CD8-positive, alpha-beta memory T cell (primary cell): ENCODE data around the gene TULP4. TPM values are rescaled to one million over a fixed set of nuclear protein-coding genes. Genes with fewer than 3 reads are reported as not detected.

ENCODE experiments used
- CTCF ChIA-PET: fragments of 350-600 bp; sonication (Branson Sonifier 250); formaldehyde crosslinking; loops from one replicate; lab custom pipeline; 2021; ENCODE audit warnings: antibody characterized with exemption; lab: Charles Lee
- POLR2A ChIA-PET: fragments of 350-600 bp; sonication (Branson Sonifier 250); formaldehyde crosslinking; loops from one replicate; lab custom pipeline; 2021; ENCODE audit warnings: antibody characterized with exemption; lab: Charles Lee
- DNase-seq, 5 donors: peaks; one replicate each; pipeline versions ENCODE4 v3.0.0 to v3.0.0-alpha.2; 2020 to 2022; ENCODE audit warnings: mixed read lengths in 1 of 5
- H3K27ac ChIP-seq: one replicate; pipeline ENCODE4 v1.7.0; 2013; ENCODE audit warnings: low read depth, mild to moderate bottlenecking, low read length, moderate library complexity
- H3K27me3 ChIP-seq: 2 replicates; pipeline ENCODE4 v1.7.0; 2013; ENCODE audit warnings: low read length, mild to moderate bottlenecking; ENCODE audit not compliant: insufficient read depth, poor library complexity, severe bottlenecking
- H3K36me3 ChIP-seq: 2 replicates; pipeline ENCODE4 v1.7.0; 2013; ENCODE audit warnings: mild to moderate bottlenecking, low read length, moderate library complexity; ENCODE audit not compliant: insufficient read depth
- H3K4me1 ChIP-seq: 2 replicates; pipeline ENCODE4 v1.7.0; 2013; ENCODE audit warnings: mild to moderate bottlenecking, low read length, moderate library complexity; ENCODE audit not compliant: insufficient read depth
- H3K4me3 ChIP-seq: 2 replicates; pipeline ENCODE4 v1.7.0; 2013; ENCODE audit warnings: mild to moderate bottlenecking, low read length
- H3K9me3 ChIP-seq: 2 replicates; pipeline ENCODE4 v1.7.0; 2013; ENCODE audit warnings: mild to moderate bottlenecking, low read length
- H3K27ac Mint-ChIP-seq, 8 donors: one replicate each; pipeline ENCODE4 v1.8.0; 2020 to 2021; ENCODE audit warnings: mixed read lengths in 8 of 8, mild to moderate bottlenecking in 6 of 8, inconsistent platforms in 3 of 8, moderate library complexity in 3 of 8
- H3K27me3 Mint-ChIP-seq, 2 donors: one replicate each; pipeline ENCODE4 v1.8.0; 2020 to 2021; ENCODE audit warnings: mixed read lengths in 2 of 2, mild to moderate bottlenecking in 1 of 2, moderate library complexity in 1 of 2
- H3K36me3 Mint-ChIP-seq, 3 donors: one replicate each; pipeline ENCODE4 v1.8.0; 2020 to 2021; ENCODE audit warnings: mixed read lengths in 3 of 3, inconsistent platforms in 1 of 3, mild to moderate bottlenecking in 1 of 3
- H3K4me1 Mint-ChIP-seq, 3 donors: one replicate each; pipeline ENCODE4 v1.8.0; 2020 to 2021; ENCODE audit warnings: mixed read lengths in 3 of 3, inconsistent platforms in 1 of 3, mild to moderate bottlenecking in 1 of 3
- H3K4me3 Mint-ChIP-seq, 7 donors: one replicate each; pipeline ENCODE4 v1.8.0; 2020 to 2021; ENCODE audit warnings: mixed read lengths in 7 of 7, mild to moderate bottlenecking in 6 of 7, moderate library complexity in 4 of 7, inconsistent platforms in 2 of 7
- H3K9me3 Mint-ChIP-seq, 5 donors: one replicate each; pipeline ENCODE4 v1.8.0; 2020 to 2022; ENCODE audit warnings: mixed read lengths in 5 of 5, mild to moderate bottlenecking in 3 of 5, moderate library complexity in 2 of 5, inconsistent platforms in 1 of 5
- polyA plus RNA-seq: library from polyadenylated mRNA; unstranded; fragments of 300-500 nt; fragmentation: Illumina TruSeq; gene quantifications from one replicate; pipeline ENCODE4 v1.2.3, GENCODE V29; 2021
- total RNA-seq, 2 experiments: library from RNA; stranded (reverse); gene quantifications; one replicate each; pipeline ENCODE4 v1.2.3, GENCODE V29; 2021

Gene TULP4
- total and polyA plus RNA-seq, 3 experiments from 2014 or later, result 26.9 to 50.1 (median 32.1) TPM

- H3K27me3 Mint-ChIP-seq, result no peaks in the 10 kb centered on the region
- no peaks in the 10 kb centered on the region for H3K9me3 Mint-ChIP-seq
- Histone ChIP-seq H3K4me1 (peaks cover 49% of the 10 kb centered on the region), H3K27ac (no peak overlapping the region), H3K27me3 (no peaks in the 10 kb centered on the region), H3K9me3 (no peaks in the 10 kb centered on the region), H3K4me3 (no peak overlapping the region), H3K36me3 (no peaks in the 10 kb centered on the region)
- no peak for DNase-seq
- peak overlapping the region in 7 of 8 donors; percentile 26 to 94 (median 81) for H3K27ac Mint-ChIP-seq
- H3K36me3 Mint-ChIP-seq, result peaks cover 0 to 4% (median 0%) of the 10 kb centered on the region in 3 donors
- H3K4me3 Mint-ChIP-seq, result peak overlapping the region in 1 of 7 donors; percentile 52
- POLR2A ChIA-PET, result no interaction called here
- peaks cover 59 to 65% (median 63%) of the 10 kb centered on the region in 3 donors for H3K4me1 Mint-ChIP-seq
- CTCF ChIA-PET, result interaction anchor here (1.7 kb wide), 1 partner anchor 65 kb away, joined by 6 read pairs; no protein-coding TSS in a partner anchor
These were observed 26.6 kb upstream of the TULP4 start for GRCh38 chr6:158285656-158286021.

DNA sequence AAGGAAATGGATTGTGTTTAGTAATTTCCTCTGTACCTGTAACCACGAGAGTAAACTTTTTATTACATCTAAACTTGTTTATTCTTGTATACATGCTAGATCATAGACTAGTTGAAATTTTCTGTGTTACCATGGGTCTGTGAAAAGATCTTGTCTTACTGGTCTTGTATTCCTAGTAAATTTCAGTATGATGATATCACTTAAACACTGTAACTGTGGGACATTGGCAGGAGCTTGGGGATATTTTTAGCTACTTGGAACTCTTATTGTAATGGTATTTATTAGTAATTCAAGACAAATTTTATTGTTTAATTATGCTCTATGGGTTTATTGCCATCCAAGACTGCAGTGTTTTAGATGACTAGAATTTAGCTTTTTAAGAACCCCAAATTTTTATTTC is 25.9 kb upstream of the TULP4 start:
- ChIA-PET POLR2A (no interaction called here), CTCF (interaction anchor here (1.1 kb wide), 1 partner anchor 15 kb away, joined by 3 read pairs; no protein-coding TSS in a partner anchor)
- H3K4me3 ChIP-seq, result no peak overlapping the region
- no peaks in the 10 kb centered on the region for H3K9me3 ChIP-seq
- no peaks in the 10 kb centered on the region for H3K27me3 ChIP-seq
- no peak for DNase-seq
- H3K27ac Mint-ChIP-seq, result peak overlapping the region; percentile 34 to 94 (median 80)
- no peaks in the 10 kb centered on the region for H3K9me3 Mint-ChIP-seq
- H3K4me3 Mint-ChIP-seq, result peak overlapping the region in 3 of 7 donors; percentile 17 to 61 (median 33)
- peaks cover 57% of the 10 kb centered on the region for H3K4me1 ChIP-seq
- H3K27me3 Mint-ChIP-seq, result no peaks in the 10 kb centered on the region
- no peaks in the 10 kb centered on the region for H3K36me3 ChIP-seq
- peaks cover 0 to 4% (median 0%) of the 10 kb centered on the region in 3 donors for H3K36me3 Mint-ChIP-seq
- H3K4me1 Mint-ChIP-seq, result peaks cover 67 to 73% (median 69%) of the 10 kb centered on the region in 3 donors
- no peak overlapping the region for H3K27ac ChIP-seq

DNA sequence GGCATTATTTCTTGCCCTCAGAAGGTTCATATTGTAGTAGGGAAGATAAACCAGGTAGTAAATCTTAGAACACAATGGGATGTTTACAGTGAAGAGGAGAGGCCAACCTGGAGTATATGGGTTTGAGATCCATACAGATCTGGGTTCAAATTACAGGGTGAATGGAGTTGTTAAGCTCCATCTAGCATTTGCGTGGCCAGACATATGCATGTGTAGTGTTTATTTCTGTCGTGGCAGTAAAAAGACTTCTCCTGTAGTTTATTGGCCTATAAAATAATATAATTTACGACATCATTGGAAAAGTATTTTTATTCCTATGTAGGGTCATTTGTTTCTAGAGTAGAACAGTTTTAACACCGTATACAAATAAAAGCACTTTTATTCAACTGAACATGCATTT is 25.2 kb upstream of the TULP4 start:
- H3K4me3 Mint-ChIP-seq, result no peak overlapping the region

DNA sequence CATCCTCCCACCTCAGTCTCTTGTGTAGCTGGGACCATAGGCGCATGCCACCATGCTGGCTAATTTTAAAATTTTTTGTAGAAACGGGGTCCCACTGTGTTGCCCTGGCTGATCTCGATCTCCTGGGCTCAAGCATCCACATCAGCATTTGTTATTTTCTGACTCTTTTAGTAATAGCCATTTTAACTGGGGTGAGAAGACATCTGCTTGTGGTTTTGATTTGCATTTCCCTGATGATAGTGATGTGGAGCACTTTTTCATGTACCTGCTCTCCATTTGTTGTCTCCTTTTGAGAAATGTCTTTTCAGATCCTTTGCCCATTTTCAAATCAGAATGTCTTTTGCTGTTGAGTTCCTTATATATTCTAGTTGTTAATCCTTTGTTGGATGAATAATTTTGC is 22.2 kb upstream of the TULP4 start:
- ChIA-PET CTCF (interaction anchor here (1.0 to 1.6 kb wide), 2 partner anchors 34 to 69 kb away, joined by 3 to 4 read pairs; no protein-coding TSS in a partner anchor), POLR2A (interaction anchor here (1.1 kb wide), 1 partner anchor 9 kb away, joined by 3 read pairs; no protein-coding TSS in a partner anchor)
- H3K27ac ChIP-seq, result peak overlapping the region; percentile 5
- H3K4me1 ChIP-seq, result peaks cover 37% of the 10 kb centered on the region
- Mint-ChIP-seq H3K9me3 (no peaks in the 10 kb centered on the region), H3K4me1 (peaks cover 57 to 62% (median 62%) of the 10 kb centered on the region in 3 donors), H3K27me3 (no peaks in the 10 kb centered on the region), H3K4me3 (peak overlapping the region; percentile 77 to 85 (median 83)), H3K36me3 (peaks cover 4 to 10% (median 6%) of the 10 kb centered on the region in 3 donors), H3K27ac (peak overlapping the region; percentile 58 to 94 (median 92))
- no peaks in the 10 kb centered on the region for H3K27me3 ChIP-seq
- H3K4me3 ChIP-seq, result peak overlapping the region; percentile 41
- DNase-seq, result peak in 1 of 5 donors; percentile 12
- no peaks in the 10 kb centered on the region for H3K9me3 ChIP-seq
- no peaks in the 10 kb centered on the region for H3K36me3 ChIP-seq

More for the DNA sequence above, 25.2 kb upstream of the TULP4 start:
- Mint-ChIP-seq H3K9me3 (no peaks in the 10 kb centered on the region), H3K27me3 (no peaks in the 10 kb centered on the region), H3K36me3 (peaks cover 0 to 4% (median 0%) of the 10 kb centered on the region in 3 donors), H3K27ac (peak overlapping the region in 3 of 8 donors; percentile 2 to 94 (median 85)), H3K4me1 (peaks cover 73 to 79% (median 73%) of the 10 kb centered on the region in 3 donors)
- Histone ChIP-seq H3K36me3 (no peaks in the 10 kb centered on the region), H3K27ac (no peak overlapping the region), H3K4me1 (peaks cover 61% of the 10 kb centered on the region), H3K9me3 (no peaks in the 10 kb centered on the region), H3K27me3 (no peaks in the 10 kb centered on the region), H3K4me3 (no peak overlapping the region)
- POLR2A ChIA-PET, result no interaction called here
- CTCF ChIA-PET, result interaction anchor here (1.1 kb wide), 1 partner anchor 16 kb away, joined by 3 read pairs; no protein-coding TSS in a partner anchor
- no peak for DNase-seq

DNA sequence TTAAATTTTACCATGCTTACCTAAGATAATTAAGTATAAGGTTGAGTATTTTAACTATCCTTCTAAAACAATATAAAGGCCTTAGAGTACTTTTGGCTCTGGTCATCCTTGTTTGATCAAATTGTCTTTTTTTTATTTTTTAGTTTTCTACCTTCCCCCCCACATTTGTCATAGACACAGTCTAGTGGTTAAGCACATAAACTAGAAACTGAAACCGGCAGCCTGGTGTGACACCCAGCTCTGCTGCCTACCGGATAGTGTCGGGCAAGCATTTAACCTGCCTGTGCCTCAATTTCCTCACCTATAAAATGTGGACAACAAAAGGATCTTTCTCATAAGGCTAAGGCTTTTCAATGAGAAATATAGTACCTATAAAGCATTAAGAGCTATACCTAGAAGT is 21.6 kb upstream of the TULP4 start:
- Histone ChIP-seq H3K27me3 (no peaks in the 10 kb centered on the region), H3K4me1 (peaks cover 37% of the 10 kb centered on the region), H3K9me3 (no peaks in the 10 kb centered on the region), H3K4me3 (peak overlapping the region; percentile 41), H3K27ac (peak overlapping the region; percentile 12), H3K36me3 (no peaks in the 10 kb centered on the region)
- DNase-seq, result peak; percentile 24 to 76 (median 48)
- H3K27me3 Mint-ChIP-seq, result no peaks in the 10 kb centered on the region
- POLR2A ChIA-PET, result interaction anchor here (1.1 kb wide), 1 partner anchor 9 kb away, joined by 3 read pairs; no protein-coding TSS in a partner anchor
- CTCF ChIA-PET, result interaction anchor here (1.0 to 1.6 kb wide), 2 partner anchors 33 to 70 kb away, joined by 3 to 4 read pairs; no protein-coding TSS in a partner anchor
- peaks cover 52 to 56% (median 55%) of the 10 kb centered on the region in 3 donors for H3K4me1 Mint-ChIP-seq
- peak overlapping the region; percentile 58 to 94 (median 92) for H3K27ac Mint-ChIP-seq
- no peaks in the 10 kb centered on the region for H3K9me3 Mint-ChIP-seq
- H3K36me3 Mint-ChIP-seq, result peaks cover 7 to 10% (median 9%) of the 10 kb centered on the region in 3 donors
- H3K4me3 Mint-ChIP-seq, result peak overlapping the region; percentile 77 to 85 (median 83)

DNA sequence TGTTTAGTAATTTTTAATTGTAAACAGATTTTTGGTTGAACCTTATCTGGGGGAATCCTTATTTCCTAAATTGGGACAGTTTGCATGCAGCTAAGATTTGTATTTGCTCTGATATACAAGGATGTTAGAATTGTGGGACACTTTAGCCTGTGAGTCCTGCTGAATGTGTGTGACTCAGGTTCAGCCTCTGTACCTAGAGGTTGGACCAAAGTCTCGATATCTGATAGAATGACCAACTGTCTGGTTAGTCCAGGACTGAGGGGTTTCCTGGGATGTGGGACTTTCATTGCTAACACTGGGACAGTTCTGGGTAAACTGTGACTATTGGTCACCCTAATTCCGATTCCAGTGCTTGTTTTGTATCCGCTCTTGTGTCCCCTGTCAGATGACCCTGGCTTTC is 20.2 kb upstream of the TULP4 start:
- H3K9me3 ChIP-seq, result no peaks in the 10 kb centered on the region
- peaks cover 26% of the 10 kb centered on the region for H3K4me1 ChIP-seq
- POLR2A ChIA-PET, result no interaction called here
- Mint-ChIP-seq H3K27ac (peak overlapping the region in 6 of 8 donors; percentile 16 to 94 (median 92)), H3K4me1 (peaks cover 40 to 43% (median 42%) of the 10 kb centered on the region in 3 donors), H3K4me3 (peak overlapping the region in 3 of 7 donors; percentile 10 to 85 (median 17)), H3K36me3 (peaks cover 16 to 17% (median 16%) of the 10 kb centered on the region in 3 donors), H3K27me3 (peaks cover 0 to 3% of the 10 kb centered on the region in 2 donors), H3K9me3 (peaks cover 6 to 12% (median 10%) of the 10 kb centered on the region in 5 donors)
- H3K27me3 ChIP-seq, result no peaks in the 10 kb centered on the region
- H3K27ac ChIP-seq, result no peak overlapping the region
- H3K4me3 ChIP-seq, result no peak overlapping the region
- no peak for DNase-seq
- no peaks in the 10 kb centered on the region for H3K36me3 ChIP-seq
- CTCF ChIA-PET, result no interaction called here

GRCh38 chr6:158293122-158293521 is 19.1 kb upstream of the TULP4 start:
- H3K27ac ChIP-seq, result no peak overlapping the region
- no peaks in the 10 kb centered on the region for H3K27me3 ChIP-seq
- peaks cover 13 to 26% (median 26%) of the 10 kb centered on the region in 3 donors for H3K36me3 Mint-ChIP-seq
- peaks cover 6 to 18% (median 17%) of the 10 kb centered on the region in 5 donors for H3K9me3 Mint-ChIP-seq
- no peaks in the 10 kb centered on the region for H3K36me3 ChIP-seq
- DNase-seq, result no peak
- peak overlapping the region in 1 of 7 donors; percentile 16 for H3K4me3 Mint-ChIP-seq
- peaks cover 0 to 3% of the 10 kb centered on the region in 2 donors for H3K27me3 Mint-ChIP-seq
- H3K9me3 ChIP-seq, result no peaks in the 10 kb centered on the region
- CTCF ChIA-PET, result no interaction called here
- H3K4me3 ChIP-seq, result no peak overlapping the region
- POLR2A ChIA-PET, result no interaction called here
- H3K27ac Mint-ChIP-seq, result peak overlapping the region in 1 of 8 donors; percentile 68
- peaks cover 26% of the 10 kb centered on the region for H3K4me1 ChIP-seq
- H3K4me1 Mint-ChIP-seq, result peaks cover 33 to 36% (median 35%) of the 10 kb centered on the region in 3 donors
